GM21447 (cell line): ENCODE results near the gene HEPH.
"Not testable (repeated sequence)": the region's sequence is repeated elsewhere in the genome, so short reads cannot be mapped to it uniquely, and the experiment has no call there.

ENCODE experiments used
- ATAC-seq: cut with Tn5 transposase; IDR thresholded peaks from one replicate; pipeline ENCODE4 v1.9.1; 2021; ENCODE audit not compliant: unreplicated experiment

HEPH gene

GRCh38 chrX:66221856-66222255, 57.8 kb downstream of the HEPH start:
- ATAC-seq = no peak

DNA sequence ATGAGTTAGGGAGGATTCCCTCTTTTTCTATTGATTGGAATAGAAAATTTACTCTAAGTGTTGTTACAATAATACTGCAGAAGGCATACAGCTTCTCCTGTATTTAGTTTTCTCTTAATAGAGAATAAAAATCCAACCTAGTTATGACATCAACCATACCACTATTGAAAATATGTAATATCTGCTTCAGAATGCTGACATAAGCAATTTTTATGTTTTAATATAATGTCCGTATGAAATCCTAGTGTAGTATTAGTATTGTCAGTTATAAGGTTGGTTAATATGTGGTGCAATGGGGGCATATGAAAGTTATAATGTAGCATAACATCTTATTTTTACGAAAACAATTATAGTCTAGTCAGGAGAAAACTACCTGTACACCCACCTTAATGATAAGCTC, 68.2 kb downstream of the HEPH start:
- ATAC-seq = no peak

DNA sequence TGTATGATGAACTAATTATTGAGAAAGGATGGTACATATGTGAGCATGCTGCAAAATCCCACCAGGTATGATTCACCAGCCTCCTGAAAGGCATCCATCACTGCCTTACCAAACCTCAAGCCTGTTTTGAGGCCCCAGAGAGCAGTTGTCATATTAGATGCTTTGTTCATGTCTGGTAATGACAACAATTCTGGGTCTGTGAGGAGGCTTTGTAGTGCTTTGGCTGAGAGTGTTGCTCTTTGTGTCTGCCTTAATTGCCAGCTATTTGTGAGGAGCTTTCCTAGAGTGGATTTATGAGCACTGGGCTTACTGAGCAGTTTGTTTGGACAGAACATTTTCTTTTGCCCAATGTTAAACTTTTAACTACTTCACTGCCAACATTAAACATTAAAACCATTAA, 69.2 kb downstream of the HEPH start:
- ATAC-seq = no peak

GRCh38 chrX:66233904-66234303, 69.9 kb downstream of the HEPH start:
- ATAC-seq = not testable (repeated sequence)

GRCh38 chrX:66255359-66255967, 91.4 kb downstream of the HEPH start:
- ATAC-seq = no peak

DNA sequence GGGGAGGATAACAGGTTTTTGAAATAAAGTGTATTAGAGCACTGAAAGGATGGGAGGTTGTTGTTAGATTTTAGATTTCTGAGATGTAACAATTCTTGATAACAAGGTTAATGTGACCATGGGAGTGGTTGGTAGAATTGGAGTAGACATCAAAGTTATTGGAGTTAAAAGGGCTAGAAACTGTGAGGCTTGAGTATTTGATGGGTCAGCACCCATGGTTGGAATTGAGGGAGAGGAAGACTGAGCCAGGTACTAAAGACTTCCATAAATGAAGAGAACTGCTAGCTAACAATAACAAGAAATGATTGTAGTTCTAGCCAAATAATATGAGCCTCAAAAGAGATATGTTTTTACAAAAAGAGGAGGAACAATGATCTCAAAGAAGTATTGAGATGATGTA, 98.8 kb downstream of the HEPH start:
- no peak for ATAC-seq
